PC-3 (cell line): Measurements from ENCODE around the gene TMEM11. TPM values are rescaled to one million over a fixed set of nuclear protein-coding genes. Genes with fewer than 3 reads are reported as not detected.
"Not testable (repeated sequence)": the region's sequence is repeated elsewhere in the genome, so short reads cannot be mapped to it uniquely, and the experiment has no call there.

Experiments
- ATAC-seq: fragments of 200-7000 bp; cut with Tn5 transposase; 2 replicates; pipeline ENCODE4 v1.9.1; 2020; ENCODE audit warnings: mild to moderate bottlenecking, moderate library complexity
- BruUV-seq: library from RNA; stranded (reverse); fragments of 400-500 nt; replicated peaks from 2 replicates; lab custom pipeline; 2021; lab: Mats Ljungman, UMichigan
- CTCF ChIA-PET: fragments of 300-600 bp; sonication (Branson Sonifier 250); formaldehyde crosslinking; loops from one replicate; lab custom pipeline; 2022; ENCODE audit warnings: antibody characterized with exemption; lab: Charles Lee
- POLR2A ChIA-PET: fragments of 300-600 bp; sonication (Branson Sonifier 250); formaldehyde crosslinking; loops from one replicate; lab custom pipeline; 2022; ENCODE audit warnings: antibody characterized with exemption; ENCODE audit not compliant: unreplicated experiment; lab: Charles Lee
- DNase-seq: peaks from one replicate; pipeline ENCODE4 v3.0.0-alpha.2; 2015
- H2AFZ ChIP-seq: fragments of 300-600 bp; sonication (generic); 2 replicates; pipeline ENCODE4 v1.6.0; 2016; ENCODE audit warnings: antibody characterized with exemption, low read length
- H3F3A ChIP-seq: fragments of 300-600 bp; sonication (generic); one replicate; pipeline ENCODE4 v1.6.0; 2017; ENCODE audit warnings: antibody characterized with exemption, low read length, control low read depth, mild to moderate bottlenecking; ENCODE audit not compliant: unreplicated experiment
- H3K27ac ChIP-seq: fragments of 300-600 bp; sonication (generic); 2 replicates; pipeline ENCODE4 v1.5.1; 2016; ENCODE audit warnings: mild to moderate bottlenecking, low read length
- H3K27me3 ChIP-seq: fragments of 300-600 bp; sonication (generic); 2 replicates; pipeline ENCODE4 v1.6.1; 2016; ENCODE audit warnings: low read length, mixed read lengths
- H3K36me3 ChIP-seq: fragments of 300-600 bp; sonication (generic); 2 replicates; pipeline ENCODE4 v1.6.1; 2016; ENCODE audit warnings: low read depth, mixed run types, low read length, mixed read lengths
- H3K4me1 ChIP-seq: fragments of 300-600 bp; sonication (generic); 2 replicates; pipeline ENCODE4 v1.5.1; 2016; ENCODE audit warnings: low read length; ENCODE audit not compliant: insufficient read depth
- H3K4me2 ChIP-seq: fragments of 300-600 bp; sonication (generic); 2 replicates; pipeline ENCODE4 v1.6.0; 2016; ENCODE audit warnings: low read length
- H3K4me3 ChIP-seq: fragments of 300-600 bp; sonication (generic); 2 replicates; pipeline ENCODE4 v1.5.1; 2016; ENCODE audit warnings: mild to moderate bottlenecking, low read length, mixed read lengths
- H3K79me2 ChIP-seq: fragments of 300-600 bp; sonication (generic); 2 replicates; pipeline ENCODE4 v1.6.1; 2017; ENCODE audit warnings: low read length, mixed read lengths
- H3K9ac ChIP-seq: fragments of 300-600 bp; sonication (generic); 2 replicates; pipeline ENCODE4 v1.6.0; 2016; ENCODE audit warnings: mild to moderate bottlenecking, low read length
- H3K9me2 ChIP-seq: fragments of 300-600 bp; sonication (generic); replicated peaks from 2 replicates; pipeline ENCODE4 v1.6.1; 2016; ENCODE audit warnings: mixed run types, low read length, mixed read lengths
- H3K9me3 ChIP-seq: fragments of 300-600 bp; sonication (generic); 2 replicates; pipeline ENCODE4 v1.6.1; 2016; ENCODE audit warnings: low read length, mixed read lengths
- H4K20me1 ChIP-seq: fragments of 300-600 bp; sonication (generic); 2 replicates; pipeline ENCODE4 v1.6.1; 2016; ENCODE audit warnings: low read length, mixed read lengths
- CTCF ChIP-seq: fragments of 300-600 bp; sonication (generic); conservative IDR thresholded peaks from 2 replicates; pipeline ENCODE4 v1.5.1; 2017; ENCODE audit warnings: antibody characterized with exemption, low read depth, mild to moderate bottlenecking, low read length
- EZH2 ChIP-seq: fragments of 300-600 bp; sonication (generic); IDR thresholded peaks from one replicate; pipeline ENCODE4 v1.6.1; 2017; ENCODE audit warnings: antibody characterized with exemption, mild to moderate bottlenecking, low read length; ENCODE audit not compliant: unreplicated experiment
- EZH2phosphoT487 ChIP-seq: fragments of 300-600 bp; sonication (generic); IDR thresholded peaks from 2 replicates; pipeline ENCODE4 v1.6.1; 2018; ENCODE audit warnings: mild to moderate bottlenecking, antibody characterized with exemption, low read length, borderline replicate concordance
- intact Hi-C: fragments of 100-400 bp; cut with micrococcal nuclease; formaldehyde crosslinking; loops from 2 replicates; pipeline ENCODE4 v1.9.0; 2023
- total RNA-seq: library from RNA; depleted of rRNA; stranded (reverse); fragments of >200 nt; gene quantifications from 2 replicates; pipeline ENCODE4 v1.2.3, GENCODE V29; 2014

Gene TMEM11
- total RNA-seq, 1 experiment from 2014 or later, result 70.8 TPM

GRCh38 chr17:21194226-21194625 lies 19.7 kb downstream of the TMEM11 start:
- Histone ChIP-seq H3K9me2 (no peaks in the 10 kb centered on the region), H3K9me3 (no peaks in the 10 kb centered on the region), H3K79me2 (peaks cover 21% of the 10 kb centered on the region), H4K20me1 (peaks cover 17% of the 10 kb centered on the region), H3K9ac (no peak overlapping the region), H3K4me3 (no peak overlapping the region), H3K27ac (no peak overlapping the region), H3F3A (no peaks in the 10 kb centered on the region), H3K27me3 (no peaks in the 10 kb centered on the region), H2AFZ (no peak overlapping the region), H3K4me1 (no peaks in the 10 kb centered on the region), H3K36me3 (peaks cover 26% of the 10 kb centered on the region), H3K4me2 (no peak overlapping the region)
- CTCF ChIA-PET, result interaction anchor here (0.6 kb wide), 1 partner anchor 245 kb away, joined by 3 read pairs; no protein-coding TSS in a partner anchor
- BruUV-seq, result no TSS peak
- DNase-seq (no peak), ATAC-seq (no peak)
- TF ChIP-seq CTCF (no peak), EZH2phosphoT487 (no peak), EZH2 (no peak)
- intact Hi-C loops, result no loop called here
- POLR2A ChIA-PET, result no interaction called here

GRCh38 chr17:21193031-21193430 lies 20.9 kb downstream of the TMEM11 start:
- Histone ChIP-seq H4K20me1 (peaks cover 8% of the 10 kb centered on the region), H3K9me2 (no peaks in the 10 kb centered on the region), H3F3A (no peaks in the 10 kb centered on the region), H3K27me3 (no peaks in the 10 kb centered on the region), H3K9me3 (no peaks in the 10 kb centered on the region), H3K9ac (no peak overlapping the region), H3K79me2 (peaks cover 9% of the 10 kb centered on the region), H3K4me2 (no peak overlapping the region), H3K4me1 (no peaks in the 10 kb centered on the region), H3K4me3 (no peak overlapping the region), H2AFZ (no peak overlapping the region), H3K27ac (no peak overlapping the region), H3K36me3 (peaks cover 18% of the 10 kb centered on the region)
- ChIA-PET CTCF (no interaction called here), POLR2A (no interaction called here)
- intact Hi-C loops, result no loop called here
- TF ChIP-seq EZH2 (no peak), CTCF (no peak), EZH2phosphoT487 (no peak)
- ATAC-seq (no peak), DNase-seq (no peak)
- BruUV-seq, result no TSS peak

GRCh38 chr17:21192414-21192813 lies 21.5 kb downstream of the TMEM11 start:
- H3K4me2 ChIP-seq, H3K9me3 ChIP-seq, H3K4me3 ChIP-seq, H3K27me3 ChIP-seq, intact Hi-C loops, H3K79me2 ChIP-seq, H3F3A ChIP-seq, H3K4me1 ChIP-seq, H3K9me2 ChIP-seq, DNase-seq, ATAC-seq, H3K27ac ChIP-seq, H3K9ac ChIP-seq, BruUV-seq, H2AFZ ChIP-seq, CTCF ChIA-PET, H4K20me1 ChIP-seq: not testable (repeated sequence)
- POLR2A ChIA-PET, result interaction anchor here (0.6 kb wide), 1 partner anchor 23 kb away, joined by 8 read pairs; no protein-coding TSS in a partner anchor
- peaks cover 12% of the 10 kb centered on the region for H3K36me3 ChIP-seq
